Kidney glomerular epithelial cell (primary cell): ENCODE measurements around the gene PPIL4.
A peak's percentile ranks its signal among the peaks of the same experiment; 100 is the strongest.

ENCODE experiments used
- DNase-seq: peaks from one replicate; lab custom pipeline; 2025; lab: John Stamatoyannopoulos, UW

Gene PPIL4, protein sequence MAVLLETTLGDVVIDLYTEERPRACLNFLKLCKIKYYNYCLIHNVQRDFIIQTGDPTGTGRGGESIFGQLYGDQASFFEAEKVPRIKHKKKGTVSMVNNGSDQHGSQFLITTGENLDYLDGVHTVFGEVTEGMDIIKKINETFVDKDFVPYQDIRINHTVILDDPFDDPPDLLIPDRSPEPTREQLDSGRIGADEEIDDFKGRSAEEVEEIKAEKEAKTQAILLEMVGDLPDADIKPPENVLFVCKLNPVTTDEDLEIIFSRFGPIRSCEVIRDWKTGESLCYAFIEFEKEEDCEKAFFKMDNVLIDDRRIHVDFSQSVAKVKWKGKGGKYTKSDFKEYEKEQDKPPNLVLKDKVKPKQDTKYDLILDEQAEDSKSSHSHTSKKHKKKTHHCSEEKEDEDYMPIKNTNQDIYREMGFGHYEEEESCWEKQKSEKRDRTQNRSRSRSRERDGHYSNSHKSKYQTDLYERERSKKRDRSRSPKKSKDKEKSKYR

DNA sequence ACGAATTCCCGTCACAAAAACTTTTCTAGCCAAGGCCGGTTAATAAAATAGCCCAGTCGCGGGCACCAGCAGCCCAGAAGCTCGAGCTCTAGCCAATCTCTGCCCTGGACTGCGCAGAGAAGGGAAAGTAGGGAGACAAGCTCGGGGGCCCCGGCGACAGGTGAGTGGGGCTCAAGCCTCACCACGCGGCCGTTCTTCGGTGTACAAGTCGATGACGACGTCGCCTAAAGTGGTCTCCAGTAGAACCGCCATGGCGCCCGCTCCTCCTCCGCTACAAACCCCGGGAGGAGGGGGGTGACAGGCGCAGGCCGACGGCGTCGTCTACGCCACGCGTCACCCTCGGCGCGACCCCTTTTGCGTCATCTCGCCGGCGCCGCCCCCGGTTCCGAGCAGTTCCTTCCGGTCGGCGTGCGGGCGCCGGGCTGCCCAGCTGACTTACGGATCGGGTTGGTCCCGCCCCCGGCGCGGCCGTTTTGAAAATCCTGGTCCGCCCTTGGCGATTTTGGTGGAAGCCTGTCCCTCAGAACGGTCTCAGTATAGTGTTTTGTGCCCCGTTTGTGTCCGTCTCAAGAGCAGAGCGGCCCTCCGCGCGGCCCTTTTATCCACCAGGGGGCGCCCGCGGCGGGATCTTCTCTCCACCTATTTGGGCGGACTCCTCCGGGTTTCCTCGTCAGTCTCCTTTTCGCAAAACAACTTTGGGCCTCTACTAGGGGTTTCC, at the start of gene PPIL4:
TSS of gene PPIL4 (minus strand) at position 290 of the 718 bp plus-strand sequence. CDS start at position 252, 38 bp downstream.
- peak; percentile 92 for DNase-seq

DNA sequence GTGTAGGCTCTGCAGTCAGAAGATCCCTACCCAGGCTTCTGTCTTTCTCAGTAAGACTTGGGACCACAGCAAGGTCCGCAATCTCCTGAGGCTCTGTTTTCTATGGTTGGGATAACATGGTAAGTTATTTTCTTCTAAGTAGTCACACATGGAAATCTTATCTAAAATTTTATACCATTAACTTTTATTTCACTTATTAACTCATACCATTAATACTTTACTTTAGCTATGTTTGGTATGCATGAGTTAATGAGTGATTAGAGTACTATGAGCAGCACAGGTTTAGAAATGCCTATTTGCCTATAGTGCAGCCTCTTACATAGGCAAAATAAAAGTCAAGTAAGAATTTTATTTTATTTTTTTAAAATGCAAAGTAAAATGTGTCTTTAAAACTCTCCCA, 47.6 kb upstream of the PPIL4 start:
- DNase-seq, result peak; percentile 49

DNA sequence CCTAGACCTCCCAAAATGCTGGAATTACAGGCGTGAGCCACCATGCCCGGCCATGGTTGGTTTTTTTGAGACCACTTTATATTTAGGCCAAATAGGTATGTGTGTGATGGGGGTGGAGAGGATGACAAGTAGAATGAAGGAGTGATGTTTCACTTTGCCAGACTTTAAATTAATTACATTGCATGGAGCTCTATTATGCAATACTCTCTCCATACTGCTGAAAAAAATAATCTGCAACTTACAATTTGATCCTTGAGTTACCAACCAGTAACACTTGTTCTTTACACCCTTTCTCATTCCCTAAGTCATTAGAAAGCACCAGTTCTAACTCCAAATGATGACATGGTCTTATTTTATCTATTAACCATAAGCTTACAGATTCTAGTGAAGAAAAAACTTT, 47.1 kb upstream of the PPIL4 start:
- DNase-seq, result no peak

DNA sequence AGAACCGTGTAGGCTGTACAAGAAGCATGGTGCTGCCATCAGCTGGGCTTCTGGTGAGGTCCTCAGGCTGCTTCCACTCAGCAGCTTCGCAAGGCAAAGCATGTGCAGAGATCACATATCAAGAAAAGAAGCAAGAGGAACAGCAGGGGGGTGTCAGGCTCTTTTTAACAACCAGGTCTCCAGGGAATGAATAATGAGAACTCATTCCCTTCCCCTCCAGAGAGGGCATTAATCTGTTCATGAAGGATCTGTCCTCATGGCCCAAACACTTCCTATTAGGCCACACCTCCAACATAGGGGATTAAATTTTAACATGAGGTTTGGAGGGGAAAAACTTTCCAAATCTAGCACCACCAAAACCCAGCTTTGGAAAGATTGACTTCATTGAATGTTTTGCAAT, 40.3 kb upstream of the PPIL4 start:
- no peak for DNase-seq

DNA sequence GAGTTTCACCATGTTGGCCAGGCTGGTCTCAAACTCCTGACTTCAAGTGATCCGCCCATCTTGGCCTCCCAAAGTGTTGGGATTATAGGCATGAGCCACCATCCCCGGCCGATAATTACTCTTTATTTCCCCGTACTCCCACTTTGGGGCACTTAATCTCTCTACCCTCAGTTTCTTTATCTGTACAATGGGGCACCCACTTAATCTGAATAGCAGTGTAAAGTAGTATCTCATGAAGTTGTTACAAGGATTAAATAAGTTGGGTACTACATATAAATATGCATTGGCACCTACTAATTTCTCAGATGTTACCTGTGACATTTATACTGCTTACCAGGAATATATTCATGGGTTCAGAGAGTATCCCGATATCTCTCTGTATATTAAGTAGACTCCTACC, 35.5 kb upstream of the PPIL4 start:
- DNase-seq, result no peak

DNA sequence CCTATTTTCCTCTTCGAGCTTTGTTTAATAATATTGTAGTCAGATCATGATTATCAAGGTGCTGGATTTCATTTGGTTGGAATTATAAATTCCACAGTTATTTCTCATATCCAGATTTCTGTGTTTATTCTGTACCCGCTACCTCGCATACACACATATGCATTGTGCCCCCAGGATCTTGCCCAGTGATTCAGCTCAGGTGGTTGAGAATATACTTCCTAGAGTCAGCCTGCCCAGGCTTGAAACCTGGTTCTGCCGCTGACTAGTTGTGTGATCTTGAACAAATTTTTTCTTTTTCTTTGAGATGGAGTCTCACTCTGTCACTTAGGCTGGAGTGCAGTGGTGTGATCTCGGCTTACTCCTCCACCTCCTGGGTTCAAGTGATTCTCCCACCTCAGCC, 35.0 kb upstream of the PPIL4 start:
- no peak for DNase-seq

DNA sequence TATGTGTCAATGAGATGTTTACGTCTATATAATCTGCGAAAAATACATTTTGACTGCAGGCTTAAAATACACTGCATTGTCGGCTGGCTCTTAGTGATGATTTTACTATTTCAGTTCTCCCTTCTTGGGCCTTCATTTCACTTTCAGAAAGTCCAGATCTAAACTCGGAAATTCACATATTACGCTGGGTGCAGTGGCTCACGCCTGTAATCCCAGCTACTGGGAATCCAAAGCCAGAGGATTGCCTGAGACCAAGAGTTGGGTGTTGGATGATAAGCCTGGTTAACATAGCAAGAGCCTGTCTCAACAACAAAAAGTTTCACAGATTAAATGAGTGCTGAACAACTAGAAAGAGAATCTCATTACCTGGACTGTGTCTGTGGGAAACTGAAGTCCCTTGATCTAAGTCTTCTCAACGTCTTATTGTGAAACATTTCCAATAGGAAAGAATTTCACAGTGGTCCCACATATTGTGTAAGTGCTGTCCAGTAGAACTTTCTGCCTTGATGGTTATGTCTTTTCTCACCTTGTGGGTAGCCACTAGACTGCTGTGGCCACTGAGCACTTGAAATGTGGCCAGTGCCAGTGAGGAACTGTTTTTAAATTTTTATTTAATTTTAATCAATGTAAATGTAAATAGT, 22.2 kb upstream of the PPIL4 start:
- no peak for DNase-seq

DNA sequence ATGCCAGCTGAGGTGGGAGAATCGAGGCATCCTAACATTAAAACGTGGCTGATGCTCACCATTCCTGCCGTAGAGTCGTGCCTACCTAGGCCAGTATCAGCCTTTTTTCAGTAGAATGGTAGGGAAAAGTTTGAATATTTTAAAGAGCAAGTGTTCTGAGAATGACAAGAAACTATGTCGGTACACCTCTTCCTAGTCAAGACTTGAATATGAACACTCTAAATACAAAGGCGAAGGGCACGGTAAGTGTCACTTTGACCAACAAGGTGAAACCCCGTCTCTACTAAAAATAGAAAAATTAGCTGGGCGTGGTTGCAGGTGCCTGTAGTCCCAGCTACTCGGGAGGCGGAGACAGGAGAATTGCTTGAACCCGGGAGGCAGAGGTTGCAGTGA, 21.3 kb upstream of the PPIL4 start:
- DNase-seq, result no peak

DNA sequence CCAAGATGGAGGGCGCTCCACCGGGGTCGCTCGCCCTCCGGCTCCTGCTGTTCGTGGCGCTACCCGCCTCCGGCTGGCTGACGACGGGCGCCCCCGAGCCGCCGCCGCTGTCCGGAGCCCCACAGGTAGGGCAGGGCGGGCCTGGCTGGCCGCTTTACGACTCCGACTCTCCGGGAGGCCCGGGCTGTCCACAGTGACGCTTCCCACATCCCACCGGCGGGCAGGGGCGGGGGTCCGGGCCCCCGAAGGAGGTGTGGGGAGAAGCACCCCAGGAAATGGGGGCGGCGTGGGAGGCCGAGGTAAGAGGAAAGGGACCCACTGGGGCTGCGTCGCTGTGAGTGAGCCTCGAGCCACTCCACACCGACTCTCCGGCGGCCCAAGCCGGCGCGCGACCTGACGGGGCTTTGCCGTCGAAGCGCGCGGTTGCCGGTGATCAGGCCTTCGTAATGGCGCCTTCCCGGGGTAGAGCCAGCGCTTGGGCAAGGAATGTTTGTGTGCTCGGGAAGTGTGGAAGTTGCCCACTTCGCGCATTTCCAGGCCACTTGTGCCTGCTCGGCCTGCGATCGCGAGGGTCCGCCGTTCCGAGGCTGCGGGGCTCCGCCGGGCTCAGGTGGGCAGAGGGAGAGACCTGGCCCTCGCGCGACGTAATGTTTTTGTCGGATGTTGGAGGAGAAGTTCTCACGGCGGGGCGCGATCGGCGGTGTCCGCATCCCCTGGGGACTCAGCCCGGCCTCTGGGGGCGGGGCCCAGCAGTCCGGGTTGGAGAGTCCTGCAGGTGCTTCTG, 20.8 kb upstream of the PPIL4 start:
- peak; percentile 25 for DNase-seq

DNA sequence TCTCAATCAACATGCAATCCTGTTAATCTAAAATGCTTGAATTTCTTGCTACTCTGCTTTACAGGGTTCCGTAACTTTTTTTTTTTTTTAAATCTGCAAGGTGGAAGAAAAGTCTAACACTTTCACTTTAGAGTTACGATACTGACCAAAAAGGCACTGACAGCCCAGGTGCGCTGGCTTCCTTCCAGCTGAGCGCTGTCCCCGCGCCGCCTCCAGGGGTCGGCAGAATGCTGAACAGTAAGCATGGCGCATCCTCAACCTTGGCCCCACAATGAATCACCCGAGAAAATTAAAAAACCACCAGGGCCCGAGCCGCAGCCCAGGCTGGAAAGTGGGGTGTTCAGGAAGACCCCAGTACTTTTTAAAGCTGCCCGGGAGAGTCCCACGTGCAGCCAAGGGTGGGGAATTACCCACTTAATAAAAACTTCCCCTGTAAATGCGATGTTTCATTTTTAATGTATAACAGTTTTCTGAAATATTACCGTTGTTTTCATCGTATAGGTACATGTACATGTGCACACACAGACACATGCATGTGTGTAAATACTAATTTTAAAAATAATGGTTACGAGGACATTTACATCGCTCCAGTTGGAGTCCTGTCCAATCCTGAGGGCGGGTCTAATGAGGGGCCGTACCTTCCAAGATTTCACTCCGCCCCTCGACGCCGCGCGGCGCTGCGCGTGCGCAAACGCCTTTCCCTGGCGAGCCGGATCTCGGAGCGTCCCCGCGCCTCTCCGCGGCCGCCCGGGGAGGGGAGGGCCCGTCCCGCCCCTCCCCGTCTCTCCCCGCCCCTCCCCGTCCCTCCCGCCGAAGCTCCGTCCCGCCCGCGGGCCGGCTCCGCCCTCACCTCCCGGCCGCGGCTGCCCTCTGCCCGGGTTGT, 19.9 kb upstream of the PPIL4 start, which contains the start of gene GINM1:
TSS of gene GINM1 (plus strand) at position 849 of the 883 bp plus-strand sequence. CDS start 40 bp downstream, outside the sequence.
- DNase-seq, result peak; percentile 85

DNA sequence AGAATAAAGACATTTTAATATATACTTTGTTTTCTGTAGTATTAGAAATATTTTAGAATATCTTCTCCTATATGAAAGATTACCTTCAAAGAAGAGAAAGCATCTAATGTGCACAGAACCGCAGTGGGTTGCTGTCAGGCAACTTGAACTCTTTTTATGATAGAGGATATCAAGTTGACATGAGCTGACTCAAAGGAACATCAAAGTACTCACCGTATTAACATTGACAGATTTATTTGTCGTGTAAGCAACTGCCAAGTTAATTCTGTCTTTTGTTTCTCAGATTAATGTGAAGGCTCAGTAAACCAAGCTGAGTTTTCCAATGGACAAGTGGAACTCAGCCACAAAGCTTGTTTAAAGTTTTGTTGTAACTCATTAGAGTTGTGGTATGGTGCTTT, 18.1 kb upstream of the PPIL4 start:
- no peak for DNase-seq

DNA sequence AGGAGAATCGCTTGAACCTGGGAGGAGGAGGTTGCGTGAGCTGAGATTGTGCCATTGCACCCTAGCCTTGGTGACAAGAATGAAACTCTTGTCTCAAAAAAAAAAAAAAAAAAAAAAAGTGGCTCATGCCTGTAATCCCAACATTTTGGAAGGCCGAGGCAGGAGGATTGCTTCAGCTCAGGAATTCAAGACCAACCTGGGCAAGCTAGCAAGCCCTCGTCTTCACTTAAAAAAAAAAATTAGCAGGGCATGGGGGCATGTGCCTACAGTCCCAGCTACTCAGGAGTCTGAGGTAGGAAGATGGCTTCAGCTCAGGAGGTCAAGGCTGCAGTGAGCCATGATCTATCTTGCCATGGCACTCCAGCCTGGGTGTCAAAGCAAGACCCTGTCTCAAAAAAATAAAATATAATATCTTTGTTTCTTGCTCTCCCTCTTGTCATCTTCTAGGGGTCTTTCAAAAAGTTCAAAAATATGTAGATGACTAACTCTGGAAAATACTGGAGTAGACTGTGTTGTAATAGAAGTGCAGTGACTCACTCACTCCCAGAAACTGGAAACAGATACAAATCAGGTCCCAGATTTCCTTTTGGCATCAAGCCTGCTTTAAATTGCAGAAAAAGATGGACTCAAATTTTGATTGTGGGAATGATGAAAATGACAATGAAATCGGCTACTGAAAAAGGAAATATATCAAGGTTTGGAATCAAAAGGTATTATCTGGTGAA, 17.5 kb upstream of the PPIL4 start:
- peak; percentile 32 for DNase-seq

DNA sequence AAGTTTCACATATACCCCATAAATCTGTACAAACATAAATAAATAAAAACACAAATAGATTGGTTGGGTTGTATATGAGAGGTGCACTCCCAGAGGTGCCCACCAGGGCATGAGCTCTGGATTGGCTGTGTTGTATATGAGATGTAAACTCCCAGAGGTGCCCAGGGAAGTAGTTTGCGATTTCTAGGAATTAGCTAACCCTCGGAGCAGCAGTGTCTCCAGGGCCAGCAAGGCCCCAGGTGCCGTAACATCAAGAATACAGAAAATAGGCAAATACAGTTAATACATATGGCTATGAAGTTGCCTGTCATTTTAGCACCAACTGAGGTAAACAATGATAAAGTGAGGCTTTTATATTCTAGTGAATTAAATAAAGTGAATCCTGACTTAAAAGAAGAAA, 14.9 kb upstream of the PPIL4 start:
- peak; percentile 16 for DNase-seq

DNA sequence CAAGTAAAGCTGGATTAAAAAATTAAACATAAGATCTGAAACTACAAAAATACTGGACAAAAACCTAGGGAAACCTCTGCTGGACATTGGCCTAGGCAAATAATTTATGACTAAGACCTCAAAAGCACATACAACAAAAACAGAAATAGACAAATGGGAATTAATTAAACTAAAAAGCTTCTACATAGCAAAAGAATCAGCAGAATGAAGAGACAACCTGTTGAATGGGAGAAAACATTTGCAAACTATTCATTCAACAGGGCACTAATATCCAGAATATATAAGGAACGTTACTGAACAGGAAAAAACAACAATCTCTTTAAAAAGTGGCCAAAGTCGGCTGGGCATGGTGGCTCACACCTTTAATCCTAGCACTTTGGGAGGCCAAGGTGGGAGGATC, 13.5 kb upstream of the PPIL4 start:
- DNase-seq, result no peak

DNA sequence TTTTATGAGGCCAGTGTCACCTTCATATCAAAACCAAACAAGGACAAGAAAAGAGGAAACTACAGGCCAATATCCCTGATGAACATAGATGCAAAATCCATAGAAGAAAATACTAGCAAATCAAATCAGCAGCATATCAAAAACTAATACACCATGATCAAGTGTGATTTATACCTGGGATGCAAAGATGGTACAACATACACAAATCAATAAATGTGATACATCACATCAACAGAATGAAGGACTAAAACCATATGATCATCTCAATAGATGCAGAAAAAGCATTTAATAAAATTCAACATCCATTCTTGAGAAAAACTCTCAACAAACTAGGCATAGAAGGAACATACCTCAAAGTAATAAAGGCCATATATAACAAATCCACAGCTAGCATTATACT, 12.2 kb upstream of the PPIL4 start:
- no peak for DNase-seq

DNA sequence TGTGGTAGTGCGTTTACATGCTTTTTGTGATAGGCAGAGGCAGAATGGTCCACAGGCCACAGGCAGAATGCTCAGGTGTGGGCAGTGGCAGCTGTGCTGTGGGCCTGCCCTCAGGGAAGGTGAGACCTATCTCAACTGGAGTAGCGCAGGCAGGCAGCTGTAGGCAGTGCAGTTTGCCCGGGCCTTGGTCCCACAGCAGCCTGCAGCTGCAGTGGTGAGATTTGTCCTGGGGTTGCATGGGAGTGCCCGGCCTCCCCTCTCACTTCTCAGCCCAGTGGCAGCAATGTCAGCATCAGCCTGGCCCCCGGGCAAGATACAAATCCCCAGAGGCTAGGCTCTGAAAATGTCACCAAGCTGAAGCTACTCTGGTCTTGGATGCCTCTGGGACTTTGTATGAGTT, 6.1 kb upstream of the PPIL4 start:
- DNase-seq, result no peak

DNA sequence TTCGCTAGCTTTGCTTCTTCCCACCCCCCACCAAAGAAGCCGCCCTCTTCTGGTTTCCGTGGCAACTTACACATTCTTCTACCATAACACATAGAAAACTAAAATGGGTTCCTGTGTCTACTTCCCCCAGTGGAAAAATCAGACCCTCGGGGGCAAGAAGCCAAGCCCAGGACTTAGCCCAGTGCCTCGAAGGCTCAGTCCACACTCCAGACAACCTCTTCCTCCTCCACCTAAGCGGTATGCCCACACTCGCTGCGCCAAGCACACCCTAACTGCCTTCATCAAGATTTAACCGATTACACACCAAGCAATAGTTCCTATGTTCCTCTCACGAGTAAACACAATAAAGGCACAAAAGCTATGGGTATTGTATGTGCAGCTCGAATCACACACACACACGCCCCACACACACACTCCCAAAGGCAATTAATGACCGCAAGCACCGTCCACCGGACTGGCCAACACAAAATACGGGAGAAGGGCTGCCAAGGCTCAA, 537 bp downstream of the PPIL4 start:
- DNase-seq, result peak; percentile 59

DNA sequence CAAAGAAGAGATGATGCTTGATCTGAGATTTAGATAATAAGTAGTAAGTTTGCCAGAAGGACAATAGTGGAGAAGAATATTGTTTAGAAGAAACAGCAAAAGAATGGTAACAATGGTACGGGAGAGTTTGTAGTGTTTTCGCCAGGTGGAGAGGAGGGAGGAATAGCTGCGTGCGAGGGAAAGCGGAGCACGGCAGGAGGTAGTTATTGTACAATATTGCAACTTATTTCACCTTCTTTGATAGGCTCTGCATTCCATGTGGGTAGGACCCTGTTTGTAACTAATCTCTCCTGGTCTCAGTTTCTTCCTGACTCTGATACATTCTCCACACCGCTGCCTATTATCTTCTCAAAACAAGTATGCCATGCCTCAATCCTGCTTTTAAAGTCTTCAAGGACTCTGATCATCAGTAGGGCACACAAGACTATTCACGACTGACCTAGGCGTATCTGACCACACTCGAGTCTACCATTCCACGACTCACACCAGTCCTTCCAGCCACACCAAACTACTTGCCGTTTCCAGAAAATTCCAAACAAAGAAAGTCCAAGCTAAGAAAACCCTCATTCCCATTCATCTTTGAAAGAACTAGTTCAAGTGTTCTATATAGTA, 1.1 kb downstream of the PPIL4 start:
- DNase-seq, result no peak

DNA sequence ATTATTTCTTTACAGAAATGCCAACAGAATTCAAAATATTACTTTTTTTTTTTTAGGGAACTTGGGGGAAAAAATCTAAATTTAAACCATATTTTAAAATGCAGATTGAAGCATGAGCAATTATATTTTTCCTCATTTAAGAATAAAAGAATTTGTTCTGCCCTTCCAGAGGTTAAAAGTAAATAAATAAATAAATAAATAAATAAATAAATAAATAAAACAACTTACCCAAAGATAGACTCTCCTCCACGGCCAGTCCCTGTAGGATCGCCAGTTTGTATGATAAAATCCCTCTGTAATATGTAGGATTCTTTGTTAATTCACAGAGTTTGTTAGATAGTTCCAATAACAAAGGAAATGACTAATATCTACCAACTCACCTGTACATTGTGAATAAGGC, 4.7 kb downstream of the PPIL4 start:
- no peak for DNase-seq

DNA sequence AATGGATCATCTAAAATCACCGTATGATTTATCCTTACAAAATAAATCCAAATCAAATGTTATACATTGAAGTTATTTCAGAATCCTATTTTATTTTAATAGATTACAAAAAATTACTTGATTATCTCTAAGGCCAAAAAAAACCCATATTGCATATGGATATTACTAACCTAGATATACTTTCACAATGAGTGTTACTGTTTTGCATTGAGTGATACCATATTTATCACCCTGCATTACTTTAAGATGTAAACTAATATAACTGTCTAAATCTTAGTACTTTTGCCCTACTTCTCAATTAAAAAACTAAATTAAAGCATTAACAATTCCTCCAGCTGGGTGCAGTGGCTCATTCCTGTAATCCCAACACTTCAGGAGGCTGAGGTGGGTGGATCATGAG, 11.1 kb downstream of the PPIL4 start:
- no peak for DNase-seq
